Ascending aorta (tissue), 2 donors: ENCODE measurements around the gene INVS. TPM values are rescaled to one million over a fixed set of nuclear protein-coding genes. Genes with fewer than 3 reads are reported as not detected.
A peak's percentile ranks its signal among the peaks of the same experiment; 100 is the strongest.

ENCODE experiments used
- DNase-seq, 2 donors: peaks; one replicate each; pipeline ENCODE4 v3.0.0-alpha.2; 2019; ENCODE audit warnings: low spot score in 2 of 2
- H3K27ac ChIP-seq, 2 donors: fragments of 200-600 bp; sonication (generic); one replicate each; pipeline ENCODE4 v1.5.1; 2016 to 2017; ENCODE audit warnings: mild to moderate bottlenecking in 1 of 2
- H3K27me3 ChIP-seq: fragments of 200-600 bp; sonication (generic); one replicate; pipeline ENCODE4 v1.5.1; 2017
- H3K36me3 ChIP-seq, 2 donors: fragments of 200-600 bp; sonication (generic); one replicate each; pipeline ENCODE4 v1.5.1; 2016
- H3K4me1 ChIP-seq, 2 donors: fragments of 200-600 bp; sonication (generic); one replicate each; pipeline ENCODE4 v1.5.1; 2016 to 2017; ENCODE audit warnings: mild to moderate bottlenecking in 1 of 2
- H3K4me3 ChIP-seq, 2 donors: fragments of 200-600 bp; sonication (generic); one replicate each; pipeline ENCODE4 v1.5.1; 2016 to 2017; ENCODE audit warnings: mild to moderate bottlenecking in 1 of 2
- H3K9me3 ChIP-seq, 2 donors: fragments of 200-600 bp; sonication (generic); one replicate each; pipeline ENCODE4 v1.5.1; 2016
- intact Hi-C: fragments of 100-400 bp; cut with DNase I; formaldehyde crosslinking; loops from one replicate; pipeline ENCODE4 v1.15.1; 2023
- total RNA-seq: library from RNA; depleted of rRNA; stranded (reverse); fragments of >200 nt; gene quantifications from one replicate; pipeline ENCODE4 v1.1.0, GENCODE V29; 2016
- TF ChIP-seq, protein P1 (sequence below), 3 experiments: fragments of 200-600 bp in 2 of 3; fragments of 450-650 bp in 1 of 3; sonication (generic) in 2 of 3; IDR thresholded peaks; one replicate each; pipeline ENCODE4 v1.5.1; 2016 to 2019; ENCODE audit warnings: antibody characterized with exemption in 3 of 3, mild to moderate bottlenecking in 1 of 3, moderate library complexity in 1 of 3

INVS gene
- total RNA-seq, 1 donor from 2014 or later, result 8.5 TPM

DNA sequence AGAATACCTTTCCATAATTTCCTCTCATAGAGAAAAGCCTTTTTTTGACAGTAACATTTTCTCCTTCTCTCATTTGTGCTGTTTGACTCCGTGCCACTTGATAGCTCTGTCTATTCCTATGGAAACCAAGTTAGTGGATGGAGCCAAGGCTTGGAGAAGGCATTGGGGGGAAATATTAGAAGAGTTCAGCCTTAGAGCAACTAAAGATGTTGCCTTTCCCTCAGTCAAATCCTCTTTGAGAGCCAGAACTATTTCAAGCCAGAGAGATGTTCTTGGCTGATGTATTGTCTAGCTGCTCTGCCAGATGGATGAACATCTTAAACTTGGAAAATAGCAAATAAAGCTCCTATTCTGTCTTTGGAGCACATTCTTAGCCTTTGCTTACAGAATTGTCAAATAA lies 112.4 kb downstream of the INVS start:
- no peaks in the 10 kb centered on the region for H3K9me3 ChIP-seq
- H3K27ac ChIP-seq, result no peak overlapping the region
- TF ChIP-seq, protein P1, sequence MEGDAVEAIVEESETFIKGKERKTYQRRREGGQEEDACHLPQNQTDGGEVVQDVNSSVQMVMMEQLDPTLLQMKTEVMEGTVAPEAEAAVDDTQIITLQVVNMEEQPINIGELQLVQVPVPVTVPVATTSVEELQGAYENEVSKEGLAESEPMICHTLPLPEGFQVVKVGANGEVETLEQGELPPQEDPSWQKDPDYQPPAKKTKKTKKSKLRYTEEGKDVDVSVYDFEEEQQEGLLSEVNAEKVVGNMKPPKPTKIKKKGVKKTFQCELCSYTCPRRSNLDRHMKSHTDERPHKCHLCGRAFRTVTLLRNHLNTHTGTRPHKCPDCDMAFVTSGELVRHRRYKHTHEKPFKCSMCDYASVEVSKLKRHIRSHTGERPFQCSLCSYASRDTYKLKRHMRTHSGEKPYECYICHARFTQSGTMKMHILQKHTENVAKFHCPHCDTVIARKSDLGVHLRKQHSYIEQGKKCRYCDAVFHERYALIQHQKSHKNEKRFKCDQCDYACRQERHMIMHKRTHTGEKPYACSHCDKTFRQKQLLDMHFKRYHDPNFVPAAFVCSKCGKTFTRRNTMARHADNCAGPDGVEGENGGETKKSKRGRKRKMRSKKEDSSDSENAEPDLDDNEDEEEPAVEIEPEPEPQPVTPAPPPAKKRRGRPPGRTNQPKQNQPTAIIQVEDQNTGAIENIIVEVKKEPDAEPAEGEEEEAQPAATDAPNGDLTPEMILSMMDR (IDR thresholded peaks at IDR 0.05), result no peak
- no peaks in the 10 kb centered on the region for H3K4me1 ChIP-seq
- intact Hi-C loops, result no loop called here
- no peak overlapping the region for H3K4me3 ChIP-seq
- DNase-seq, result no peak
- H3K36me3 ChIP-seq, result peaks cover 0 to 4% of the 10 kb centered on the region in 2 donors
- no peaks in the 10 kb centered on the region for H3K27me3 ChIP-seq

DNA sequence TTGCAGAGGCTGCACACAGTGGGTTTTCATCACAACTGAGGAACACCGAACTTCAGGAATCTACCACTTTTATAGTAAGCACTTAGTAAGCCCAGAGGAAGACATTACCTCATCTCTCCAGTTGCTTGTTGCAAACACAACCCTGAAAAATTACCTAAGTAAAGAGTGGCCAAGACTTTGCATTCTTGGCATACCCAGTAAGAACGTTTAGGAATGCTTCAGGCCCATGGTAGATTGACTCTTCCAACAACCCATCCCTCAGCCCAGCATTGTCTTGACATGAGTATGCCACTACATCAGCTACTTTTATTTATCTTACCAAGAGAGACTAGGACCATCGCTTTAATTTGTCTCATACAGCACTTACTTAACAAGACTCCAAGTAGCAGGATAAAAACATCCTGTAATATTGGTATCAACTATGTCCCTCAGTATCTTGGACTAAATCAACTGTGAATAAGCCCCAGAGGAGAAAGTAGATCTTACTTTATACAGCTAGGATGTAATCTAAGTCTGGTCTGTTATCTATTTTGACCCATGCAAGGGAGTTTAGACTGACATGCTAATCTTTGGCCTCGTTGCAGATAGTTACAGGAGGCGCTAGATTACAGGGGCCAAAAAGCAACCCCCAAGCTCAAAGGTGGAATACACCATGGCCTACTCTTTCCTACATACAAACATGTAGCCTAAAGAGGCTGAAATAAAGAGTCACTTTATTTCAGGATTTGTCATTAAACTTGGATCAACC lies 114.9 kb downstream of the INVS start:
- no peaks in the 10 kb centered on the region for H3K9me3 ChIP-seq
- H3K4me1 ChIP-seq, result no peaks in the 10 kb centered on the region
- H3K27me3 ChIP-seq, result no peaks in the 10 kb centered on the region
- no peak overlapping the region for H3K27ac ChIP-seq
- no peak overlapping the region for H3K4me3 ChIP-seq
- peaks cover 0 to 4% of the 10 kb centered on the region in 2 donors for H3K36me3 ChIP-seq
- TF ChIP-seq, protein P1 (IDR thresholded peaks at IDR 0.05), result no peak
- DNase-seq, result no peak
- intact Hi-C loops, result no loop called here

DNA sequence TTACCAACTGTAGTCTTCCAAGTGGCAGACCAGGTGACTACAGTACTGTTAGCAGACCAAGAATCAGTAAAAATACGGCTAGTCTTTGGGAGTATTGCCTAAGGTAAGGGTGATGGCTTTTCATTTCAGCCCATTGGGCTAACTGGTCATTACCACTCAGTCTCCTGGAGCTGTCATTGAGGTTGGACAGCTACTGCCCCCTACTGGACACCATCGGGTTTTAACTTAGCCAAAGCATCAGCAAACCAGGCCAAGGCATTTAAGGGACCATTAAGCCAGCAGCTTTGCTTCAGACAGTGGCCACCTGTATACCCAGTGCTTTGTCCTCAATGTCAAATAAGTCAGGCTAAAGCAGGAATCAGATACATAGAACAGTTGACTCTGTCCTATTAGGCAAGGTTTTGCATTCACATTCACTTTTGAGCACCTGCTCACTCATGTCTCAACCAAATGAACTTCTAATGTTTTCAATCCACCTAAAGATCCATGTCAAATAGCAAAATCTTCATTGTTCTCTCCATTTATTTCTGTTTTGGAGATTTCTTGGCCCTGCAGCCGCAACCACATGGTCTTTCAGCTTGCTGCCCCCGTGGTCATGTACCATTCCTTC lies 117.2 kb downstream of the INVS start:
- intact Hi-C loops, result loop anchor here (5.0 kb wide), 1 partner anchor 189 kb away; no protein-coding TSS in a partner anchor
- DNase-seq, result peak in 1 of 2 donors; percentile 68

DNA sequence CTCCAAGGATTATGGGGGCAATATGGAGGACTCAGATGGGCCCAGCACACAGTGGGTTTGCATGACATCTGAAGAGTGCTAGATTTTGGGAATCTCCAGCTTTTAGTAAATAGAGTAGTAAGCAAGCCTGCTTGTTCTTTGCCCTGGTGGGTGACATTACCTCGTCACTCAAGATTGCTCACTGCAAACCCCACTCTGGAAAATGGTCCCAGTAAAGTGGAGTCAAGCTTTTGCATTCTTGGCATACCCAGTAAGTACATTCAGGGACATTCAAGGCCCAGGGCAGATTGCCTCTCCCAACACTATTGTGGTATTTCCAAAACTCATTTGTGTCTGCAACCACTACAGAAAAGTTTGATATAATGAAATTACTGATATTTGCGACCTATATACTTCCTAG lies 118.5 kb downstream of the INVS start:
- Histone ChIP-seq H3K27me3 (no peaks in the 10 kb centered on the region), H3K27ac (no peak overlapping the region), H3K9me3 (no peaks in the 10 kb centered on the region), H3K4me3 (no peak overlapping the region), H3K36me3 (peaks cover 0 to 4% of the 10 kb centered on the region in 2 donors), H3K4me1 (no peaks in the 10 kb centered on the region)
- TF ChIP-seq, protein P1 (IDR thresholded peaks at IDR 0.05), result no peak
- intact Hi-C loops, result loop anchor here (5.0 kb wide), 1 partner anchor 190 kb away; no protein-coding TSS in a partner anchor
- no peak for DNase-seq

More for the DNA sequence above, 117.2 kb downstream of the INVS start:
- TF ChIP-seq, protein P1 (IDR thresholded peaks at IDR 0.05), result peak; percentile 21 to 56 (median 36)
- H3K27ac ChIP-seq, result no peak overlapping the region
- H3K36me3 ChIP-seq, result peaks cover 0 to 4% of the 10 kb centered on the region in 2 donors
- no peaks in the 10 kb centered on the region for H3K27me3 ChIP-seq
- H3K4me3 ChIP-seq, result no peak overlapping the region
- H3K9me3 ChIP-seq, result no peaks in the 10 kb centered on the region
- no peaks in the 10 kb centered on the region for H3K4me1 ChIP-seq

DNA sequence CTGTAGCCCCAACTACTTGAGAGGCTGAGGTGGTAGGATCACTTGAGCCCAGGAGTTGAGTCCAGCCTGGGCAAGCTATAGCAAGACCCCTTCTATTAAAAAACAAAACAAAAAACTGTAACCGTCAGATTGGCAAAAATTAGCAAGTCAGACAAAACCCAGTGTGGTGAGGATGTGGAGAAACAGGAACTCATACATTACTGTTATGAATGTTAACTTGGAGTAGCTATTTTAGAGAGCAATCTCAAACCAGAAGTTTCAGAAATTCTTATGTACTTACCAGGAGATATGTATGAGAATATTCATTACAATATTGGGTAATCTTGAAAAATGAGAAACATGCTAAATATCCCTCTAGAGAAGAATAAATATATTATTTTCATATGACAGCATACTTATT lies 120.3 kb downstream of the INVS start:
- no peak overlapping the region for H3K27ac ChIP-seq
- no peaks in the 10 kb centered on the region for H3K9me3 ChIP-seq
- H3K27me3 ChIP-seq, result no peaks in the 10 kb centered on the region
- intact Hi-C loops, result loop anchor here (5.0 kb wide), 1 partner anchor 192 kb away; no protein-coding TSS in a partner anchor
- no peak overlapping the region for H3K4me3 ChIP-seq
- no peaks in the 10 kb centered on the region for H3K4me1 ChIP-seq
- no peak for DNase-seq
- TF ChIP-seq, protein P1 (IDR thresholded peaks at IDR 0.05), result no peak
- H3K36me3 ChIP-seq, result peaks cover 0 to 4% of the 10 kb centered on the region in 2 donors
